WI38 (cell line): ENCODE results near the gene CYP2W1.
"Not testable (repeated sequence)": the region's sequence is repeated elsewhere in the genome, so short reads cannot be mapped to it uniquely, and the experiment has no call there.

Source experiments
- H3K4me3 ChIP-seq: 2 replicates; pipeline ENCODE4 v1.5.1; 2011; ENCODE audit warnings: low read depth, mild to moderate bottlenecking, control low read depth, low read length
- CTCF ChIP-seq: IDR thresholded peaks from 2 replicates; pipeline ENCODE4 v1.5.1; 2012; ENCODE audit warnings: low read depth, mild to moderate bottlenecking, control low read depth, low read length

The CYP2W1 gene

GRCh38 chr7:994592-995308 lies 11.8 kb downstream of the CYP2W1 start:
- no peak for TF ChIP-seq CTCF
- no peak overlapping the region for H3K4me3 ChIP-seq

GRCh38 chr7:995571-995970 lies 12.6 kb downstream of the CYP2W1 start:
- no peak for TF ChIP-seq CTCF
- H3K4me3 ChIP-seq: no peak overlapping the region

GRCh38 chr7:996079-996872 lies 13.3 kb downstream of the CYP2W1 start:
- no peak overlapping the region for H3K4me3 ChIP-seq
- TF ChIP-seq CTCF: no peak

DNA sequence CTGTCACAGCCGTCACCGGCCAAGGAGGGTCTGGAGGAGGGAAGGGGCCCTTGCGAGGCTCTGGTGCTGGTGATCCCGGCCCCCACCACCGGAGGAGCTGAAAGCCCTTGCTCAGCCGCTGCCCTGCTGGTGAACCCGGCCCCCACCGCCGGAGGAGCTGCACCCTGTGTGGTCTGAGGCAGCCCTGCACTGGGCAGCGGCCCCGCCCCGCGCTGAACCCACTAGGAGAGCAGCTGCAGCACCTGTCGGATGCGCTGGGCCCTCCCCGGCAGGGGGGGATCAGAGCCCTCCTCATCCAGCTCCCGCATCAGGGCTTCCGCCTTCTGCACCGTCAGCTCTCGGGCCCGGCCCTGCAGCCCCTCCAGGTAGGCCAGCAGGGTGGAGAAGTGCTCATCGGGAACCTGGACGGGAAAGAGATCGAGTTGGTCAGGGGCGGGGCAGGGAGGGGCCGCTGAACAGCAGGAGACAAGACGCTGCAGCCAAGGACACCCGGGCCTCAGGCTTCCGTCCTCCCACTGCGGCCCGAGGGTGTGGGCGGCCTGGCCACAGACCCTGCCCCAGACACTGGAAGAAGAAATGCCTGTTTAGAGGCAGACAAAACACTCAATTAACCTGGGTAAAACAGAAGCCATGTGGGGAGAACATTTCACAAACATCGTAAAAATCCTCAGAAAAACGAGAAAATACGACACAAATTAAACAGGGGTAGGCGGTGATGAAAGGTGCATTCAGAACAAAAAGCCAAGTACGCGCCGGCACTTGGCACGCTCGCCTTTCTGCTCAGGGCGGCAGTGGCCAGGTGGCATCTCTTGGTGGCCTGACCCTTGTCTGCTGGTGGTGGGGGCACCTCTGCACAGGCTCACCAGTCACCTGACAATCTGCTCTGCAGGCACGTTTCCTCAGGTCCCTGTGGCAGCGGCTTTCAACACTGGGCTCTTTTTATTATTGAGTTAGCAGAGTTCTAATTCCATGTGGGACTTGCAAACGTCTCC lies 14.7 kb downstream of the CYP2W1 start:
- no peak for TF ChIP-seq CTCF
- H3K4me3 ChIP-seq: no peak overlapping the region

GRCh38 chr7:999149-999879 lies 16.3 kb downstream of the CYP2W1 start:
- no peak overlapping the region for H3K4me3 ChIP-seq
- TF ChIP-seq CTCF: no peak

DNA sequence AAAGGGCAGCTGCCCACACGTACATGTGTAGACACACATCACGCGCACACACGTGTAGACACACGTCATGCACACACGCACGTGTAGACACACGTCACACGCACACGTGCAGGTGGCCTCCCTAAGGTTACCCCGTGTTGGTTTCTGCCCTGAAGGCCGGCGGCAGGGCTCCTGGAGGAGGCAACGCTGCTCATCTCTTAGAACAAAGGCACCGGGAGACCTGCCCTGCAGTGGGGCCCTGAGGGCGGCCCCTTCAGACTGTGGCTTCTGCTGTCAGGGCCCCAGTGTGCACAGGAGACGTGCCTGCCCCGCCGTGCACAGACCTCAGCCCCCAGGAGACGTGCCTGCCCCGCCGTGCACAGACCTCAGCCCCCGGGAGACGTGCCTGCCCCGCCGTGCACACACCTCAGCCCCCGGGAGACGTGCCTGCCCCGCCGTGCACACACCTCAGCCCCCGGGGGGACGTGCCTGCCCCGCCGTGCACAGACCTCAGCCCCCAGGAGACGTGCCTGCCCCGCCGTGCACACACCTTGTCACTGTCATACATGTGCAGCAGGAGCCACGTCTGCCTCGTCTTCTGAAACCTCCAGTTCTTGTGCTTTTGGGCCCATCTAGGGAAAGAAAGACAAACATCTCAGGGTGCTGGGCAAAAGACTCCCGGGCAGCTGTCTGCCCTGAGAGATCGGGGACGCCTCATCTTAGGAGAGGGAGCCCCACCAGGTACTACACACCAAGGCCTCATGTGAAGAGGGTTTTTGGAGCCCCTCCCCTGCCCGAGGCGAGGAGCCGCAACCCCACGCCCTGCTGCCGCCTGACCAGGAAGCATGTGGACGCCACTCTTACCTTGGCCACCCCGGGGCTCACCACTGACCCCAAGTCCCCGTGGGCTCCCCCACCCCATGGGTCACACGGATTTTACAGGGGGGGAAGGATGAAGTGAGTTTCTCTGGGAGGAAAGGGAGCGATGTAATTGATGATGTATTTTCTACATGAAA lies 17.3 kb downstream of the CYP2W1 start:
- TF ChIP-seq CTCF: no peak
- no peak overlapping the region for H3K4me3 ChIP-seq

DNA sequence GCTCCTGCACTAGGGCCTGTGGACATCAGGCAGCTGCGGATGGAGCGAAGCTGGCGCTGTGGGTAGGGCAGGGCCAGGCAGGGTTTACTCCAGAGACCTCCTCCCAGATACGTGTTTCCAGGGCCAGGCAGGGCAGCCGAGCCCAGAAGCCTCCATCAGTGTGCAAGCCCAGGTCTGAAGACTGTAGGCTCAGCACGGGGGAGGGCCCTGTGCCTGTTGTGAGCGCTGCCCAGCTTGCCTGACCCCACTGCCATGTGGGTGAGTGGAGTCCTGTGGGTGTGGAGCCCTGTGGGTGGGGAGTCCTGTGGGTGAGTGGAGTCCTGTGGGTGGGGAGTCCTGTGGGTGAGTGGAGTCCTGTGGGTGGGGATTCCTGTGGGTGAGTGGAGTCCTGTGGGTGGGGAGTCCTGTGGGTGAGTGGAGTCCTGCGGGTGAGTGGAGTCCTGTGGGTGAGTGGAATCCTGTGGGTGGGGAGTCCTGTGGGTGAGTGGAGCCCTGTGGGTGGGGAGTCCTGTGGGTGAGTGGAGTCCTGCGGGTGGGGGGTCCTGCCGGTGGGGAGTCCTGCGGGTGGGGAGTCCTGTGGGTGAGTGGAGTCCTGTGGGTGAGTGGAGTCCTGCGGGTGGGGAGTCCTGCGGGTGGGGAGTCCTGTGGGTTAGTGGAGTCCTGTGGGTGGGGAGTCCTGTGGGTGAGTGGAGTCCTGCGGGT lies 18.2 kb downstream of the CYP2W1 start:
- H3K4me3 ChIP-seq: not testable (repeated sequence)

GRCh38 chr7:1002026-1002425 lies 19.0 kb downstream of the CYP2W1 start:
- H3K4me3 ChIP-seq: not testable (repeated sequence)

- not testable (repeated sequence) for H3K4me3 ChIP-seq
Measured at GRCh38 chr7:1002445-1002844, 19.5 kb downstream of the CYP2W1 start.
